Measurements from ENCODE around the gene MYO1B. TPM values are rescaled to one million over a fixed set of nuclear protein-coding genes. Genes with fewer than 3 reads are reported as not detected.

The MYO1B gene
- total and polyA plus RNA-seq, 2 of the 8 experiments (the other 6 are each of a cell fraction or from before 2014, with no cell fraction given) = 15.5 to 61.2 TPM

- ChIA-PET CTCF (ENCODE audit: partially characterized antibody) (interaction anchor here (1.0 kb wide), 2 partner anchors 9 to 13 kb away, joined by 3 read pairs; no protein-coding TSS in a partner anchor), POLR2A (ENCODE audit: partially characterized antibody) (no interaction called here)
- no peak overlapping the region for H2BK15ac ChIP-seq (ENCODE audit: low read length)
- H2BK5ac ChIP-seq (ENCODE audit: low read depth, low read length) = no peak overlapping the region
- no peaks in the 10 kb centered on the region for H3K4me1 ChIP-seq (replicated peaks in 1 of 4; ENCODE audit: control insufficient read depth in 3 of 4, insufficient read depth in 4 of 4, low read length in 3 of 4)
- H3K18ac ChIP-seq (ENCODE audit: extremely low read depth, low read length) = no peak overlapping the region
- H2AFZ ChIP-seq (ENCODE audit: low read length) = no peak overlapping the region
- no peak overlapping the region for H4K91ac ChIP-seq (replicated peaks; ENCODE audit: insufficient read length, low read length)
- no peak overlapping the region for H2AK5ac ChIP-seq (ENCODE audit: low read depth, low read length)
- no peak overlapping the region for H4K8ac ChIP-seq (ENCODE audit: extremely low read depth, insufficient read depth, low read length)
- no peak for FAIRE-seq
- no peak overlapping the region for H3K56ac ChIP-seq (replicated peaks; ENCODE audit: insufficient read length, low read depth, low read length)
- H3K4me3 ChIP-seq (ENCODE audit: extremely low read depth in 1 of 4, insufficient read depth in 2 of 4, low read depth in 3 of 4, low read length in 4 of 4) = no peak overlapping the region
- no peak overlapping the region for H3K14ac ChIP-seq (ENCODE audit: insufficient read length)
- H3K79me2 ChIP-seq (ENCODE audit: control insufficient read depth in 1 of 2, insufficient read depth in 2 of 2, low read length in 2 of 2) = no peaks in the 10 kb centered on the region
- H3K9ac ChIP-seq (replicated peaks in 1 of 4; ENCODE audit: extremely low read depth in 1 of 4, low read depth in 3 of 4, low read length in 3 of 4) = no peak overlapping the region
- no peak overlapping the region for H2BK12ac ChIP-seq (ENCODE audit: low read depth, low read length)
- H3K23me2 ChIP-seq (ENCODE audit: low read depth, low read length) = no peaks in the 10 kb centered on the region
- no peak overlapping the region for H3K27ac ChIP-seq (ENCODE audit: low read depth, low read length)
- no peak overlapping the region for H4K5ac ChIP-seq (ENCODE audit: insufficient read length, low read depth, low read length)
- no peaks in the 10 kb centered on the region for H3K36me3 ChIP-seq (ENCODE audit: control insufficient read depth in 2 of 4, insufficient read depth in 4 of 4, low read length in 3 of 4)
- H3K27me3 ChIP-seq (replicated peaks in 1 of 4; ENCODE audit: control insufficient read depth in 3 of 4, extremely low read depth in 1 of 4, insufficient read depth in 3 of 4, low read length in 3 of 4) = no peaks in the 10 kb centered on the region
- H4K20me1 ChIP-seq (replicated peaks in 1 of 2; ENCODE audit: control insufficient read depth in 1 of 2, insufficient read depth in 2 of 2, low read length in 2 of 2) = no peaks in the 10 kb centered on the region
- H3K23ac ChIP-seq (ENCODE audit: insufficient read length) = no peak overlapping the region
- H3K79me1 ChIP-seq (ENCODE audit: low read depth, low read length) = no peaks in the 10 kb centered on the region
- no peak overlapping the region for H3K4ac ChIP-seq (replicated peaks; ENCODE audit: insufficient read length, low read depth, low read length)
- no peak overlapping the region for H2BK120ac ChIP-seq (replicated peaks; ENCODE audit: low read depth, low read length)
- WGBS, 2 experiments (ENCODE audit: extremely low coverage in 1 of 2, insufficient coverage in 1 of 2, insufficient read length in 1 of 2, insufficient replicate concordance in 2 of 2, low coverage in 1 of 2, low lambda C conversion rate in 2 of 2, missing lambda C conversion rate in 1 of 2) = 80% methylated on average over 4 of the region's 4 CpGs; no CpG with 5 or more reads in 1 of the 2 experiments
- no peaks in the 10 kb centered on the region for H3K9me3 ChIP-seq (ENCODE audit: insufficient read depth in 2 of 2, low read depth in 1 of 2, low read length in 1 of 2)
- H2BK20ac ChIP-seq (ENCODE audit: low read length) = no peak overlapping the region
- H3K4me2 ChIP-seq (ENCODE audit: insufficient read depth in 1 of 2, low read depth in 2 of 2, low read length in 2 of 2) = no peak overlapping the region
- DNase-seq (ENCODE audit: low read depth in 1 of 2, low spot score in 2 of 2) = no peak
- TF ChIP-seq SUZ12 (IDR thresholded peaks at IDR 0.05; ENCODE audit: low read length) (no peak), SP4 (IDR thresholded peaks at IDR 0.05; ENCODE audit: low read length) (no peak), JUND (IDR thresholded peaks at IDR 0.05; ENCODE audit: low read length) (no peak), TAF7 (optimal IDR thresholded peaks at IDR 0.05; ENCODE audit: borderline replicate concordance, low read depth, low read length) (no peak), ZNF274 (IDR thresholded peaks at IDR 0.05; ENCODE audit: borderline replicate concordance, extremely low read depth, low read length) (no peak), SP2 (IDR thresholded peaks at IDR 0.05; ENCODE audit: low read length) (no peak), EZH2 (IDR thresholded peaks at IDR 0.05; ENCODE audit: low read depth, low read length, severe bottlenecking) (no peak), E2F6 (IDR thresholded peaks at IDR 0.05) (no peak), RXRA (IDR thresholded peaks at IDR 0.05; ENCODE audit: insufficient read depth, low read depth, low read length) (no peak), YY1 (IDR thresholded peaks at IDR 0.05; ENCODE audit: low read depth, low read length) (no peak), FOSL1 (IDR thresholded peaks at IDR 0.05; ENCODE audit: insufficient read depth, low read depth, low read length) (no peak), SP1 (IDR thresholded peaks at IDR 0.05; ENCODE audit: low read depth, low read length) (no peak)
Observed at GRCh38 chr2:191204433-191204832, 40.8 kb upstream of the MYO1B start.

Measured in H1 (cell line).